GM18951 (cell line): ENCODE measurements around the gene ABCG1.

Experiments used
- POLR2A ChIP-seq: IDR thresholded peaks from 4 replicates; pipeline ENCODE4 v1.6.1; 2011; ENCODE audit warnings: mild to moderate bottlenecking; ENCODE audit not compliant: insufficient read length, insufficient read depth; ENCODE audit errors: extremely low read depth
- in situ Hi-C: fragments of 300-500 bp; cut with MboI; formaldehyde crosslinking; loops from one replicate; pipeline ENCODE4 v1.12.0; 2022; ENCODE audit warnings: low sequenced_read_pairs, mixed read lengths, inconsistent platforms; ENCODE audit not compliant: unreplicated experiment

The ABCG1 gene

GRCh38 chr21:42248783-42249597, 30.1 kb downstream of the ABCG1 start:
- TF ChIP-seq POLR2A, result no peak
- in situ Hi-C loops, result no loop called here

- no peak for TF ChIP-seq POLR2A
- in situ Hi-C loops, result loop anchor here (10.0 kb wide), 2 partner anchors 96 to 986 kb away; no protein-coding TSS in a partner anchor
These were observed 31.8 kb downstream of the ABCG1 start for GRCh38 chr21:42250422-42251403.

GRCh38 chr21:42251654-42252324, 32.8 kb downstream of the ABCG1 start:
- in situ Hi-C loops, result loop anchor here (10.0 kb wide), 2 partner anchors 97 to 987 kb away; no protein-coding TSS in a partner anchor
- TF ChIP-seq POLR2A, result no peak

GRCh38 chr21:42252325-42252654, 33.4 kb downstream of the ABCG1 start:
- TF ChIP-seq POLR2A, result no peak
- in situ Hi-C loops, result loop anchor here (10.0 kb wide), 2 partner anchors 97 to 987 kb away; no protein-coding TSS in a partner anchor

GRCh38 chr21:42252778-42253340, 33.9 kb downstream of the ABCG1 start:
- no peak for TF ChIP-seq POLR2A
- in situ Hi-C loops, result loop anchor here (10.0 kb wide), 2 partner anchors 98 to 988 kb away; no protein-coding TSS in a partner anchor

GRCh38 chr21:42253466-42253865, 34.5 kb downstream of the ABCG1 start:
- in situ Hi-C loops, result loop anchor here (10.0 kb wide), 2 partner anchors 99 to 989 kb away; no protein-coding TSS in a partner anchor
- no peak for TF ChIP-seq POLR2A

- in situ Hi-C loops, result loop anchor here (10.0 kb wide), 2 partner anchors 99 to 989 kb away; no protein-coding TSS in a partner anchor
- TF ChIP-seq POLR2A, result no peak
These were observed 35.1 kb downstream of the ABCG1 start for GRCh38 chr21:42254083-42254482.

GRCh38 chr21:42254651-42255601, 36.0 kb downstream of the ABCG1 start:
- no peak for TF ChIP-seq POLR2A
- in situ Hi-C loops, result loop anchor here (10.0 kb wide), 2 partner anchors 100 to 990 kb away; no protein-coding TSS in a partner anchor

- in situ Hi-C loops, result loop anchor here (10.0 kb wide), 2 partner anchors 101 to 991 kb away; no protein-coding TSS in a partner anchor
- no peak for TF ChIP-seq POLR2A
These were observed 36.9 kb downstream of the ABCG1 start for GRCh38 chr21:42255825-42256224.

GRCh38 chr21:42256316-42256715, 37.4 kb downstream of the ABCG1 start:
- in situ Hi-C loops, result loop anchor here (10.0 kb wide), 2 partner anchors 102 to 992 kb away; no protein-coding TSS in a partner anchor
- TF ChIP-seq POLR2A, result no peak
